ENCODE data around the gene TTC1.
A peak's percentile ranks its signal among the peaks of the same experiment; 100 is the strongest.
"Not testable (repeated sequence)": the region's sequence is repeated elsewhere in the genome, so short reads cannot be mapped to it uniquely, and the experiment has no call there.

The TTC1 gene

GRCh38 chr5:160008529-160008876, 436 bp upstream of the TTC1 start:
- not testable (repeated sequence) for H3K27me3 ChIP-seq (ENCODE audit: control insufficient read depth, insufficient read depth, low read length); H3K36me3 ChIP-seq (ENCODE audit: control insufficient read depth, insufficient read depth, low read length); H3K4me1 ChIP-seq (ENCODE audit: control insufficient read depth, insufficient read depth, low read length); H3K9ac ChIP-seq (ENCODE audit: low read length); H3K9me3 ChIP-seq (ENCODE audit: control insufficient read depth, low read length)
- peak overlapping the region; percentile 19 for H3K4me3 ChIP-seq (ENCODE audit: low read length)

- Histone ChIP-seq H3K36me3 (ENCODE audit: control insufficient read depth, insufficient read depth, low read length) (no peaks in the 10 kb centered on the region), H3K4me3 (ENCODE audit: low read length) (peak overlapping the region; percentile 80), H3K27me3 (ENCODE audit: control insufficient read depth, insufficient read depth, low read length) (no peaks in the 10 kb centered on the region), H3K9me3 (ENCODE audit: control insufficient read depth, low read length) (no peaks in the 10 kb centered on the region), H3K9ac (ENCODE audit: low read length) (peak overlapping the region; percentile 67), H3K4me1 (ENCODE audit: control insufficient read depth, insufficient read depth, low read length) (peaks cover 7% of the 10 kb centered on the region)
These were observed 651 bp downstream of the TTC1 start for GRCh38 chr5:160009591-160009989.

- Histone ChIP-seq H3K9me3 (ENCODE audit: control insufficient read depth, low read length) (no peaks in the 10 kb centered on the region), H3K4me1 (ENCODE audit: control insufficient read depth, insufficient read depth, low read length) (peaks cover 7% of the 10 kb centered on the region), H3K27me3 (ENCODE audit: control insufficient read depth, insufficient read depth, low read length) (no peaks in the 10 kb centered on the region), H3K9ac (ENCODE audit: low read length) (no peak overlapping the region), H3K4me3 (ENCODE audit: low read length) (no peak overlapping the region), H3K36me3 (ENCODE audit: control insufficient read depth, insufficient read depth, low read length) (no peaks in the 10 kb centered on the region)
These were observed 2.5 kb downstream of the TTC1 start for GRCh38 chr5:160011471-160011870.

GRCh38 chr5:160014197-160014596, 5.3 kb downstream of the TTC1 start:
- H3K4me1 ChIP-seq (ENCODE audit: control insufficient read depth, insufficient read depth, low read length); H3K9ac ChIP-seq (ENCODE audit: low read length); H3K27me3 ChIP-seq (ENCODE audit: control insufficient read depth, insufficient read depth, low read length); H3K4me3 ChIP-seq (ENCODE audit: low read length); H3K9me3 ChIP-seq (ENCODE audit: control insufficient read depth, low read length); H3K36me3 ChIP-seq (ENCODE audit: control insufficient read depth, insufficient read depth, low read length): not testable (repeated sequence)

- H3K36me3 ChIP-seq (ENCODE audit: control insufficient read depth, insufficient read depth, low read length): no peaks in the 10 kb centered on the region
- H3K9me3 ChIP-seq (ENCODE audit: control insufficient read depth, low read length): no peaks in the 10 kb centered on the region
- H3K4me3 ChIP-seq (ENCODE audit: low read length): no peak overlapping the region
- H3K9ac ChIP-seq (ENCODE audit: low read length): no peak overlapping the region
- H3K27me3 ChIP-seq (ENCODE audit: control insufficient read depth, insufficient read depth, low read length): no peaks in the 10 kb centered on the region
- H3K4me1 ChIP-seq (ENCODE audit: control insufficient read depth, insufficient read depth, low read length): peaks cover 7% of the 10 kb centered on the region
These were observed 10.1 kb downstream of the TTC1 start for GRCh38 chr5:160018945-160019625.

- peaks cover 7% of the 10 kb centered on the region for H3K4me1 ChIP-seq (ENCODE audit: control insufficient read depth, insufficient read depth, low read length)
- H3K27me3 ChIP-seq (ENCODE audit: control insufficient read depth, insufficient read depth, low read length): no peaks in the 10 kb centered on the region
- no peaks in the 10 kb centered on the region for H3K36me3 ChIP-seq (ENCODE audit: control insufficient read depth, insufficient read depth, low read length)
- H3K4me3 ChIP-seq (ENCODE audit: low read length): no peak overlapping the region
- no peaks in the 10 kb centered on the region for H3K9me3 ChIP-seq (ENCODE audit: control insufficient read depth, low read length)
- no peak overlapping the region for H3K9ac ChIP-seq (ENCODE audit: low read length)
These were observed 11.4 kb downstream of the TTC1 start for GRCh38 chr5:160020266-160020770.

GRCh38 chr5:160020964-160021363, 12.0 kb downstream of the TTC1 start:
- H3K9me3 ChIP-seq (ENCODE audit: control insufficient read depth, low read length): no peaks in the 10 kb centered on the region
- no peaks in the 10 kb centered on the region for H3K27me3 ChIP-seq (ENCODE audit: control insufficient read depth, insufficient read depth, low read length)
- peaks cover 7% of the 10 kb centered on the region for H3K4me1 ChIP-seq (ENCODE audit: control insufficient read depth, insufficient read depth, low read length)
- no peak overlapping the region for H3K9ac ChIP-seq (ENCODE audit: low read length)
- no peaks in the 10 kb centered on the region for H3K36me3 ChIP-seq (ENCODE audit: control insufficient read depth, insufficient read depth, low read length)
- H3K4me3 ChIP-seq (ENCODE audit: low read length): no peak overlapping the region

GRCh38 chr5:160021831-160022446, 13.0 kb downstream of the TTC1 start:
- Histone ChIP-seq H3K4me3 (ENCODE audit: low read length) (no peak overlapping the region), H3K4me1 (ENCODE audit: control insufficient read depth, insufficient read depth, low read length) (peaks cover 7% of the 10 kb centered on the region), H3K36me3 (ENCODE audit: control insufficient read depth, insufficient read depth, low read length) (no peaks in the 10 kb centered on the region), H3K9me3 (ENCODE audit: control insufficient read depth, low read length) (no peaks in the 10 kb centered on the region), H3K9ac (ENCODE audit: low read length) (no peak overlapping the region), H3K27me3 (ENCODE audit: control insufficient read depth, insufficient read depth, low read length) (no peaks in the 10 kb centered on the region)

- no peaks in the 10 kb centered on the region for H3K36me3 ChIP-seq (ENCODE audit: control insufficient read depth, insufficient read depth, low read length)
- no peak overlapping the region for H3K9ac ChIP-seq (ENCODE audit: low read length)
- peaks cover 7% of the 10 kb centered on the region for H3K4me1 ChIP-seq (ENCODE audit: control insufficient read depth, insufficient read depth, low read length)
- H3K4me3 ChIP-seq (ENCODE audit: low read length): no peak overlapping the region
- no peaks in the 10 kb centered on the region for H3K9me3 ChIP-seq (ENCODE audit: control insufficient read depth, low read length)
- no peaks in the 10 kb centered on the region for H3K27me3 ChIP-seq (ENCODE audit: control insufficient read depth, insufficient read depth, low read length)
These were observed 14.3 kb downstream of the TTC1 start for GRCh38 chr5:160023007-160023907.

GRCh38 chr5:160023908-160024630, 15.1 kb downstream of the TTC1 start:
- H3K4me1 ChIP-seq (ENCODE audit: control insufficient read depth, insufficient read depth, low read length): peaks cover 8% of the 10 kb centered on the region
- H3K27me3 ChIP-seq (ENCODE audit: control insufficient read depth, insufficient read depth, low read length): no peaks in the 10 kb centered on the region
- H3K9me3 ChIP-seq (ENCODE audit: control insufficient read depth, low read length): no peaks in the 10 kb centered on the region
- no peak overlapping the region for H3K9ac ChIP-seq (ENCODE audit: low read length)
- H3K36me3 ChIP-seq (ENCODE audit: control insufficient read depth, insufficient read depth, low read length): no peaks in the 10 kb centered on the region
- no peak overlapping the region for H3K4me3 ChIP-seq (ENCODE audit: low read length)

GRCh38 chr5:160029004-160029403, 20.1 kb downstream of the TTC1 start:
- Histone ChIP-seq H3K27me3 (ENCODE audit: control insufficient read depth, insufficient read depth, low read length) (no peaks in the 10 kb centered on the region), H3K36me3 (ENCODE audit: control insufficient read depth, insufficient read depth, low read length) (no peaks in the 10 kb centered on the region), H3K4me3 (ENCODE audit: low read length) (no peak overlapping the region), H3K9ac (ENCODE audit: low read length) (no peak overlapping the region), H3K4me1 (ENCODE audit: control insufficient read depth, insufficient read depth, low read length) (peaks cover 14% of the 10 kb centered on the region), H3K9me3 (ENCODE audit: control insufficient read depth, low read length) (no peaks in the 10 kb centered on the region)
